ENCODE data around the gene PXMP4.

Gene PXMP4

GRCh38 chr20:33732166-33732970 lies 12.3 kb upstream of the PXMP4 start:
- H3K36me3 ChIP-seq (ENCODE audit: control insufficient read depth in 1 of 2, insufficient read depth in 2 of 2, low read length in 2 of 2) = peaks cover 0 to 5% of the 10 kb centered on the region in 2 donors
- peak overlapping the region; percentile 72 to 91 for H3K9ac ChIP-seq (ENCODE audit: low read depth in 1 of 2, low read length in 2 of 2)
- peak overlapping the region; percentile 90 for H3K27ac ChIP-seq (ENCODE audit: low read depth, low read length)
- H3K4me1 ChIP-seq (ENCODE audit: control insufficient read depth in 1 of 2, insufficient read depth in 2 of 2, low read length in 2 of 2) = peaks cover 8 to 28% of the 10 kb centered on the region in 2 donors
- no peaks in the 10 kb centered on the region for H3K27me3 ChIP-seq (ENCODE audit: control insufficient read depth in 1 of 2, insufficient read depth in 2 of 2, low read length in 2 of 2)
- H3K9me3 ChIP-seq (ENCODE audit: control insufficient read depth in 1 of 2, low read length in 2 of 2) = peaks cover 10 to 12% of the 10 kb centered on the region in 2 donors
- peak overlapping the region; percentile 84 to 94 for H3K4me3 ChIP-seq (ENCODE audit: low read depth in 1 of 2, low read length in 2 of 2)

- Histone ChIP-seq H3K9ac (ENCODE audit: low read depth in 1 of 2, low read length in 2 of 2) (peak within 1 kb of the TSS; percentile 72 to 91), H3K36me3 (ENCODE audit: control insufficient read depth in 1 of 2, insufficient read depth in 2 of 2, low read length in 2 of 2) (peaks cover 0 to 4% of the 10 kb centered on the region in 2 donors), H3K27me3 (ENCODE audit: control insufficient read depth in 1 of 2, insufficient read depth in 2 of 2, low read length in 2 of 2) (no peaks in the 10 kb centered on the region), H3K4me1 (ENCODE audit: control insufficient read depth in 1 of 2, insufficient read depth in 2 of 2, low read length in 2 of 2) (peaks cover 8 to 28% of the 10 kb centered on the region in 2 donors), H3K4me3 (ENCODE audit: low read depth in 1 of 2, low read length in 2 of 2) (peak within 1 kb of the TSS; percentile 84 to 94), H3K27ac (ENCODE audit: low read depth, low read length) (peak within 1 kb of the TSS; percentile 90), H3K9me3 (ENCODE audit: control insufficient read depth in 1 of 2, low read length in 2 of 2) (peaks cover 7 to 8% of the 10 kb centered on the region in 2 donors)
These were observed 11.6 kb upstream of the PXMP4 start, which contains the start of gene ZNF341 for GRCh38 chr20:33731693-33732165. Gene ZNF341 (plus strand): TSS chr20:33731996. CDS start chr20:33732022, 26 bp downstream.

- Histone ChIP-seq H3K27me3 (ENCODE audit: control insufficient read depth in 1 of 2, insufficient read depth in 2 of 2, low read length in 2 of 2) (no peaks in the 10 kb centered on the region), H3K36me3 (ENCODE audit: control insufficient read depth in 1 of 2, insufficient read depth in 2 of 2, low read length in 2 of 2) (no peaks in the 10 kb centered on the region), H3K4me1 (ENCODE audit: control insufficient read depth in 1 of 2, insufficient read depth in 2 of 2, low read length in 2 of 2) (peaks cover 8 to 28% of the 10 kb centered on the region in 2 donors), H3K9me3 (ENCODE audit: control insufficient read depth in 1 of 2, low read length in 2 of 2) (peaks cover under 1 to 2% of the 10 kb centered on the region in 2 donors), H3K27ac (ENCODE audit: low read depth, low read length) (peak overlapping the region; percentile 81), H3K4me3 (ENCODE audit: low read depth in 1 of 2, low read length in 2 of 2) (peak overlapping the region; percentile 76 to 77), H3K9ac (ENCODE audit: low read depth in 1 of 2, low read length in 2 of 2) (peak overlapping the region; percentile 69 to 84)
These were observed 11.0 kb upstream of the PXMP4 start for GRCh38 chr20:33730946-33731692.

- Histone ChIP-seq H3K4me3 (ENCODE audit: low read depth in 1 of 2, low read length in 2 of 2) (no peak overlapping the region), H3K4me1 (ENCODE audit: control insufficient read depth in 1 of 2, insufficient read depth in 2 of 2, low read length in 2 of 2) (peaks cover 7 to 30% of the 10 kb centered on the region in 2 donors), H3K27me3 (ENCODE audit: control insufficient read depth in 1 of 2, insufficient read depth in 2 of 2, low read length in 2 of 2) (no peaks in the 10 kb centered on the region), H3K9me3 (ENCODE audit: control insufficient read depth in 1 of 2, low read length in 2 of 2) (no peaks in the 10 kb centered on the region), H3K36me3 (ENCODE audit: control insufficient read depth in 1 of 2, insufficient read depth in 2 of 2, low read length in 2 of 2) (no peaks in the 10 kb centered on the region), H3K9ac (ENCODE audit: low read depth in 1 of 2, low read length in 2 of 2) (no peak overlapping the region), H3K27ac (ENCODE audit: low read depth, low read length) (no peak overlapping the region)
These were observed 9.0 kb upstream of the PXMP4 start for GRCh38 chr20:33729101-33729500.

- Histone ChIP-seq H3K27me3 (ENCODE audit: control insufficient read depth in 1 of 2, insufficient read depth in 2 of 2, low read length in 2 of 2) (no peaks in the 10 kb centered on the region), H3K9ac (ENCODE audit: low read depth in 1 of 2, low read length in 2 of 2) (no peak overlapping the region), H3K27ac (ENCODE audit: low read depth, low read length) (no peak overlapping the region), H3K4me3 (ENCODE audit: low read depth in 1 of 2, low read length in 2 of 2) (no peak overlapping the region), H3K9me3 (ENCODE audit: control insufficient read depth in 1 of 2, low read length in 2 of 2) (no peaks in the 10 kb centered on the region), H3K4me1 (ENCODE audit: control insufficient read depth in 1 of 2, insufficient read depth in 2 of 2, low read length in 2 of 2) (peaks cover 2 to 24% of the 10 kb centered on the region in 2 donors), H3K36me3 (ENCODE audit: control insufficient read depth in 1 of 2, insufficient read depth in 2 of 2, low read length in 2 of 2) (no peaks in the 10 kb centered on the region)
These were observed 8.4 kb upstream of the PXMP4 start for GRCh38 chr20:33728463-33728862.

- H3K4me3 ChIP-seq (ENCODE audit: low read depth in 1 of 2, low read length in 2 of 2) = no peak overlapping the region
- H3K9me3 ChIP-seq (ENCODE audit: control insufficient read depth in 1 of 2, low read length in 2 of 2) = no peaks in the 10 kb centered on the region
- H3K27ac ChIP-seq (ENCODE audit: low read depth, low read length) = no peak overlapping the region
- no peaks in the 10 kb centered on the region for H3K27me3 ChIP-seq (ENCODE audit: control insufficient read depth in 1 of 2, insufficient read depth in 2 of 2, low read length in 2 of 2)
- no peaks in the 10 kb centered on the region for H3K36me3 ChIP-seq (ENCODE audit: control insufficient read depth in 1 of 2, insufficient read depth in 2 of 2, low read length in 2 of 2)
- H3K4me1 ChIP-seq (ENCODE audit: control insufficient read depth in 1 of 2, insufficient read depth in 2 of 2, low read length in 2 of 2) = peaks cover 0 to 18% of the 10 kb centered on the region in 2 donors
- no peak overlapping the region for H3K9ac ChIP-seq (ENCODE audit: low read depth in 1 of 2, low read length in 2 of 2)
These were observed 7.7 kb upstream of the PXMP4 start for GRCh38 chr20:33727806-33728205.

GRCh38 chr20:33727115-33727479 lies 7.0 kb upstream of the PXMP4 start:
- Histone ChIP-seq H3K4me3 (ENCODE audit: low read depth in 1 of 2, low read length in 2 of 2) (no peak overlapping the region), H3K4me1 (ENCODE audit: control insufficient read depth in 1 of 2, insufficient read depth in 2 of 2, low read length in 2 of 2) (peaks cover 0 to 13% of the 10 kb centered on the region in 2 donors), H3K27me3 (ENCODE audit: control insufficient read depth in 1 of 2, insufficient read depth in 2 of 2, low read length in 2 of 2) (no peaks in the 10 kb centered on the region), H3K9me3 (ENCODE audit: control insufficient read depth in 1 of 2, low read length in 2 of 2) (no peaks in the 10 kb centered on the region), H3K9ac (ENCODE audit: low read depth in 1 of 2, low read length in 2 of 2) (no peak overlapping the region), H3K36me3 (ENCODE audit: control insufficient read depth in 1 of 2, insufficient read depth in 2 of 2, low read length in 2 of 2) (no peaks in the 10 kb centered on the region), H3K27ac (ENCODE audit: low read depth, low read length) (no peak overlapping the region)

- H3K27me3 ChIP-seq (ENCODE audit: control insufficient read depth in 1 of 2, insufficient read depth in 2 of 2, low read length in 2 of 2) = no peaks in the 10 kb centered on the region
- no peaks in the 10 kb centered on the region for H3K9me3 ChIP-seq (ENCODE audit: control insufficient read depth in 1 of 2, low read length in 2 of 2)
- H3K27ac ChIP-seq (ENCODE audit: low read depth, low read length) = no peak overlapping the region
- H3K4me3 ChIP-seq (ENCODE audit: low read depth in 1 of 2, low read length in 2 of 2) = no peak overlapping the region
- peaks cover 0 to 6% of the 10 kb centered on the region in 2 donors for H3K4me1 ChIP-seq (ENCODE audit: control insufficient read depth in 1 of 2, insufficient read depth in 2 of 2, low read length in 2 of 2)
- no peak overlapping the region for H3K9ac ChIP-seq (ENCODE audit: low read depth in 1 of 2, low read length in 2 of 2)
- no peaks in the 10 kb centered on the region for H3K36me3 ChIP-seq (ENCODE audit: control insufficient read depth in 1 of 2, insufficient read depth in 2 of 2, low read length in 2 of 2)
These were observed 5.6 kb upstream of the PXMP4 start for GRCh38 chr20:33725607-33726264.

GRCh38 chr20:33724439-33725094 lies 4.5 kb upstream of the PXMP4 start:
- Histone ChIP-seq H3K27ac (ENCODE audit: low read depth, low read length) (no peak overlapping the region), H3K36me3 (ENCODE audit: control insufficient read depth in 1 of 2, insufficient read depth in 2 of 2, low read length in 2 of 2) (no peaks in the 10 kb centered on the region), H3K9ac (ENCODE audit: low read depth in 1 of 2, low read length in 2 of 2) (peak overlapping the region in 1 of 2 donors; percentile 12), H3K9me3 (ENCODE audit: control insufficient read depth in 1 of 2, low read length in 2 of 2) (no peaks in the 10 kb centered on the region), H3K27me3 (ENCODE audit: control insufficient read depth in 1 of 2, insufficient read depth in 2 of 2, low read length in 2 of 2) (no peaks in the 10 kb centered on the region), H3K4me1 (ENCODE audit: control insufficient read depth in 1 of 2, insufficient read depth in 2 of 2, low read length in 2 of 2) (peaks cover 5 to 10% of the 10 kb centered on the region in 2 donors), H3K4me3 (ENCODE audit: low read depth in 1 of 2, low read length in 2 of 2) (no peak overlapping the region)
